ENCODE measurements around the gene ARHGEF40.

ARHGEF40 gene

DNA sequence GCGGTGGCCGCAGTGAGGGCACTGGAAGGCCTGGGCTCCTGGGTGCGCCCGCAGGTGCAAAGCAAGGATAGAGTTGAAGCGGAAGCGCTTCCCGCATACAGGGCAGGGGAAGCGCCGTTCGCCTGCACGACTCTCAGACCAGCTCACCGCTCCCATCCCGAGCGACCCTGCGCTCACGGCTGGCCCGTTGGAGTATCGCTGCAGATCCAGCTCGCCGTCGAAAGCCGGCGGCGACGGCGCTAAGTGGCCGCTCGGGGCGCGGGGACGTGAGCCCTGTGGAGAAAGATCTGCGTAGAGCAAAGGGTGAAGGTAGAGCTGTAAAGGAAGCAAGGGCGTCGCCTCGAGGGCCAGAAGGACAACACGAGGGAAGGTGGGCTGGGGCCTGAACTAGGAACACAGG lies 22.9 kb downstream of the ARHGEF40 start:
- no peak overlapping the region for H3K4me3 ChIP-seq (replicated peaks in 1 of 2; ENCODE audit: low read depth in 2 of 2, low read length in 2 of 2)
- TF ChIP-seq, protein P1, sequence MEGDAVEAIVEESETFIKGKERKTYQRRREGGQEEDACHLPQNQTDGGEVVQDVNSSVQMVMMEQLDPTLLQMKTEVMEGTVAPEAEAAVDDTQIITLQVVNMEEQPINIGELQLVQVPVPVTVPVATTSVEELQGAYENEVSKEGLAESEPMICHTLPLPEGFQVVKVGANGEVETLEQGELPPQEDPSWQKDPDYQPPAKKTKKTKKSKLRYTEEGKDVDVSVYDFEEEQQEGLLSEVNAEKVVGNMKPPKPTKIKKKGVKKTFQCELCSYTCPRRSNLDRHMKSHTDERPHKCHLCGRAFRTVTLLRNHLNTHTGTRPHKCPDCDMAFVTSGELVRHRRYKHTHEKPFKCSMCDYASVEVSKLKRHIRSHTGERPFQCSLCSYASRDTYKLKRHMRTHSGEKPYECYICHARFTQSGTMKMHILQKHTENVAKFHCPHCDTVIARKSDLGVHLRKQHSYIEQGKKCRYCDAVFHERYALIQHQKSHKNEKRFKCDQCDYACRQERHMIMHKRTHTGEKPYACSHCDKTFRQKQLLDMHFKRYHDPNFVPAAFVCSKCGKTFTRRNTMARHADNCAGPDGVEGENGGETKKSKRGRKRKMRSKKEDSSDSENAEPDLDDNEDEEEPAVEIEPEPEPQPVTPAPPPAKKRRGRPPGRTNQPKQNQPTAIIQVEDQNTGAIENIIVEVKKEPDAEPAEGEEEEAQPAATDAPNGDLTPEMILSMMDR (IDR thresholded peaks at IDR 0.05; ENCODE audit: low read depth, low read length), result no peak
- DNase-seq (ENCODE audit: low read depth in 2 of 2), result no peak

DNA sequence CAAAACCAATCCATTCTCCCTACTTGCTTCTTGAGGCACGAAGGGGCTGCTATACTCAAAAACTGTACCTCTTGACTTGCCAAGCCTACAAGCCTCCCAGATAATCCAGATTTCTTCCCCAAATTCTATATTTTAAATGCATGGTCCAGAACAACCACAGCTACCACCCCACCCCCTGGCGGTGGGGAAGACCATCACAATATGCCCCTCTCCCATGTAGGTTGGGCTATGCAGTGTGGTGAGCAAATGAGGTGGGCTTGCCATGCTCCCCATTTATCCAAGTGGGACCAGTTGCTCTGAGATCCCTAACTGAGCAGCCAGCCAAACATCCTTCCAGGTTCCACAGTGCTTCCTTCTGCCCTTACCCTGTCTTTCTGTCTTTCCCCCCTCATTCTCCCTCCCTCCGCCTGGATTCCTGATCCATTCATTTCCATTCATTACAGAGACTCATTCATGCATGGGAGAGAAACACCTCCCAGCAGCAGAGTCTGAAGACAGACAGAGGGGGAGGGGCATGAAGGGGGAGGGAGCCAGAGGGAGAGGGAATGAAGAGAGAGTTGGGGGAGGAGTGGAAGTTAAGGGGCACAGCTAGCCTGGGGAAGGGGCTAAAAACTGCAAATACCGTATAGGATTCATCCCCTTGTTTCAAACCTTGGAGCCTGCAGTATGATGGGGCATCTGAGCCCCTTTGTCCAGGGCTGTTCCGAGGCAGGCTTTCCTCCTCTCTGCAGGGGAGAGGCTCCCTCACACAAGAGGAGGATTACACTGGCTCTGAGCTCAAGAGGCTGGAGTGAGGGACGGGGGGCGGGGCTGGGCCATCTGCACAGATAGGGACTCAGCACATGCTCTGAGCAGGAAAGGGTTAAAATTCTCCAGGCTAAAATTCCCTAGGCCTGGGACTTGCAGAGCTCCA lies 23.9 kb downstream of the ARHGEF40 start:
- no peak overlapping the region for H3K4me3 ChIP-seq (replicated peaks in 1 of 2; ENCODE audit: low read depth in 2 of 2, low read length in 2 of 2)
- TF ChIP-seq, protein P1 (IDR thresholded peaks at IDR 0.05; ENCODE audit: low read depth, low read length), result peak; percentile 5
- DNase-seq (ENCODE audit: low read depth in 2 of 2), result no peak

DNA sequence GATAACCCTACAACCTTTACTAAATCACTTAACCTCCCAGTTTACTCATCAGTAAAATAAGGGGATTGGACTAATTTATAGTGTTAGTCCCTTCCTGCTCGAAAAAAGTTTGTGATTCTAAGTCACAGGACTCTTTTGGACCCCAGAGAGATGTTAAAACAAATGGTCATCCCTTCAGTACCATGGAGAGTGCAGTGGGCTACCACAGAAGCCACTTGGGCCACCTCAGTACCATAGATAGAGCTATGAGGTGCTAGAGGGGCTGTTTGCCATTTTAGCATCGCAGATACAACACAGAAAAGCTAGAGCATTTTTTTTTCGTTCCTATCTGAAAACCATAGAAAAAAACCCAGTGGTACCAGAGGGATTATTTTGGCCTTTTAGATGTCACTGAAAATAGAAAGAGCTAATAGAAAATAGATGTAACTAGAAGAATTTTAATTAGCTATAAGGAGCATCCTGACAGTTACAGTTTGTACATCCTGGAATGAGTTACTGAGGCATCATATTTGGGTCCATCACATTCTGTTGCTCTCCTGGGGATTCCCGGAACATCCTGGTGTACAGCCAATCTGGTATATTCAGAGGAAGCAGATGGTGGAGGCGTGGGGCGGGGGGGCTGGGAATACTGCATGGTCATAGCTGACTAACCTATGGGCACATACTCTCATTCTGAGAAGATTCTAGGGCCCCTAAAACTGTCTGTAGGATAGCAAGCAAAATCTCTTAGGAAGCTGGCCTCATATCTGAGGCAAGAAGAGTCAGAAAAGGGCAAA lies 25.5 kb downstream of the ARHGEF40 start:
- TF ChIP-seq, protein P1 (IDR thresholded peaks at IDR 0.05; ENCODE audit: low read depth, low read length), result no peak
- peak in 1 of 2 donors; percentile 66 for DNase-seq (ENCODE audit: low read depth in 2 of 2)
- H3K4me3 ChIP-seq (replicated peaks in 1 of 2; ENCODE audit: low read depth in 2 of 2, low read length in 2 of 2), result no peak overlapping the region

DNA sequence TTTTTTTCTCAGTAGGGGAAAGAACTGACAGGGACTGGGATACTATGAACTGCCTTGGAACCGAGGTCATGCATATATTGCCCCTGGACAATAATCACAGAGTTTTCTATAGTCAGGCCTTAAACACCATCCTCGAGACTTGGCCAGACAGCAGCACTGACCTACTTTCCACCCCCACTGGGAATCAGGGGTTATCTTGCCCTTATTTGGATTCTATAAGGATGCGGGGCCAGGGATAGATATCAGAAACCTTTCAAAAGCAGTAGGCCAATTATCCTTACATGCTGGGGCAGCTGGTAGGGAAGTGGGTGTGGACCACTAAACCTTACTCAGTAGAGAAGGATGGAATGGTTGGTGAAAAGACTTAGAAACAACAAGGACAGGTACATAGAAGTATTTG lies 26.3 kb downstream of the ARHGEF40 start:
- no peak for DNase-seq (ENCODE audit: low read depth in 2 of 2)
- TF ChIP-seq, protein P1 (IDR thresholded peaks at IDR 0.05; ENCODE audit: low read depth, low read length), result no peak
- no peak overlapping the region for H3K4me3 ChIP-seq (replicated peaks in 1 of 2; ENCODE audit: low read depth in 2 of 2, low read length in 2 of 2)

DNA sequence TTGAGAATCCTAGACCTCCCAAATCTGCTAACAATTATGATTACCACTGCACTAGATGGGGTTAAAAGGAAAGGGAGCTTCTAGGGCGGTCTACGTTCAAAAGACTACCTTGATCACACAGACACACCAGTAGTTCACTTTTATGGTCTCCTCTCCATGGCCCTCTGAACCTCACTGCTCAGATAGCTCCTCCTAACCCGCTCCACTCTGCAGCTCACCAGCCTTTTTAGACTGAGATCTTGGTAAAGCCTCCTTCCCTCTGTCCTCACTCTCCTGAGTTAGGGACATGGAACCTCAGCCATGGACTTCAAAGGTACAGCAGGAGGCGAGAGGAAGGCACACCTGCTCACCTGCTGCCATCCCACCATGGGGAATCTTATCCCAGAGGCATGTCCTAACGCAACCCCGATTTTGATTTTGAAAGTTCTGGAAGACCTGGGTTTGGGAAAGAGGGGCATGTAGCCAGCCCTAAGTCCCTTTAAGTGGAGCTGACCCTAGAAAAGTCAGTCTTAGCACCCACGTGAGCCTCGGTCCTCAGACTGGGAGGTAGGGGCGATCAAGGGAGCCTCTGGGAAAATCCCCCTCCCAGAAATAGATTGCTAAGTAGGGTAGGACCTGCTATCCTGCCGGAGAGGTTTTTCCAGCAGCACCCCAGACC lies 27.0 kb downstream of the ARHGEF40 start:
- TF ChIP-seq, protein P1 (IDR thresholded peaks at IDR 0.05; ENCODE audit: low read depth, low read length), result no peak
- H3K4me3 ChIP-seq (replicated peaks in 1 of 2; ENCODE audit: low read depth in 2 of 2, low read length in 2 of 2), result peak overlapping the region in 1 of 2 donors; percentile 6
- no peak for DNase-seq (ENCODE audit: low read depth in 2 of 2)

DNA sequence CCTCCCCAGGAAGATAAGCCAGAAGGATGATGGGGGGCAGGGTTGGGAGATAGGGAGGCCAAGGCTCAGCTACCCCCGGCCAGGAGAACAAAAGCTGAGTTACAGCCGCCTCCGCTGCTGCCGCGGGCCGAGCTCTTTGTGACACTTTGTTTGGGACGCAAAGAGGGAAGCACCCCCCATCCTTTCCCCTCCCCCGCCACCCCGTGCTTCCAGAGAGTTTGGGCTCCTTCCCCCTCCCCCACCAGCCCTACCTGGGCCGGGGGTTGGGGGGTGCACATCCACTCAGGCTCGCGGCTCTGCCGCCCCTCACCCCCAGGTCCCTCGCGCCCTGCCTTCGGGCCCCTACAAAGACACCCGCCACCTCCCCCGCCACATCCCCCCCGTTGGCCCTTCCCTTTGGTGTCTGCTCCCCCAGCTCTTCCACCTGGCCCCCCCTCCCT lies 27.6 kb downstream of the ARHGEF40 start:
- H3K4me3 ChIP-seq (replicated peaks in 1 of 2; ENCODE audit: low read depth in 2 of 2, low read length in 2 of 2), result peak overlapping the region in 1 of 2 donors; percentile 6
- no peak for DNase-seq (ENCODE audit: low read depth in 2 of 2)
- TF ChIP-seq, protein P1 (IDR thresholded peaks at IDR 0.05; ENCODE audit: low read depth, low read length), result no peak
